ENCODE measurements around the gene TRPM8. TPM values are rescaled to one million over a fixed set of nuclear protein-coding genes. Genes with fewer than 3 reads are reported as not detected.

Gene TRPM8
- total and polyA plus RNA-seq, 2 of the 13 experiments (the other 11 are each of a cell fraction or from before 2014, with no cell fraction given) = 0.12 TPM; not detected in 1

DNA sequence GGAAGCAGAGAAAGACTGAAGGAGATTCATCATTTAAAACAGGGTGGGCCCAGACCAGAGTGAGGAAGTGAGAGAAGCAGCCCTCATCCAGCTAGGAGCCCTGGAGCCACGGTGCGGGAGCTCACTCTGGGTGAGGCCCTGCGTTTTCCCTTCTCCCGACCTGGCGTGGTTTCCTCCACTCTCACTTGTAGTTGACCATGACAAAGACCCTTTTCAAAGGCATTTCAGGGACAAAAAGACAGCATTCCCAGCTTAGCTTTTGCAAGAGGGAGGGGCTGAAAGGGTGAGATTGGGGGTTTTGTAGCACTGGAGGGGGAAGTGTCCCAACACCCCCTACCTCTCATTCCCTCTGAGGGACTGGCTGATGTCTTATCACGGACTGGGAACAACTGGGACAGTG lies 56.6 kb downstream of the TRPM8 start:
- DNase-seq (ENCODE audit: low spot score) = no peak
- CTCF ChIA-PET (ENCODE audit: low intra/inter-chr PET ratio, low total read pairs) = interaction anchor here (1.2 kb wide), 1 partner anchor 571 kb away, joined by 3 read pairs; no protein-coding TSS in a partner anchor
- POLR2A ChIA-PET = no interaction called here
- Histone ChIP-seq H3K4me2 (ENCODE audit: low read depth, low read length) (no peak overlapping the region), H3K27ac (ENCODE audit: extremely low read length, insufficient read depth, low read length) (no peak overlapping the region), H3K36me3 (replicated peaks in 1 of 2; ENCODE audit: control insufficient read depth in 1 of 2, insufficient read depth in 2 of 2, low read length in 2 of 2) (no peaks in the 10 kb centered on the region), H3K9me3 (ENCODE audit: low read length) (no peaks in the 10 kb centered on the region), H3K4me1 (ENCODE audit: insufficient read depth, low read length) (peaks cover 26% of the 10 kb centered on the region), H3K4me3 (replicated peaks in 1 of 3; ENCODE audit: insufficient read depth in 1 of 3, low read depth in 2 of 3, low read length in 3 of 3) (no peak overlapping the region), H4K20me1 (ENCODE audit: insufficient read depth, low read length) (no peaks in the 10 kb centered on the region), H3K9ac (ENCODE audit: insufficient read depth, low read depth, low read length) (no peak overlapping the region), H3K79me2 (ENCODE audit: insufficient read depth, low read length) (no peaks in the 10 kb centered on the region), H2AFZ (ENCODE audit: low read length) (no peak overlapping the region), H3K27me3 (ENCODE audit: control insufficient read depth in 1 of 2, insufficient read depth in 2 of 2, low read length in 2 of 2) (no peaks in the 10 kb centered on the region)
- no peak for ATAC-seq
- no TSS peak for BruUV-seq (replicated peaks)
- no peak for FAIRE-seq
- TF ChIP-seq ZNF510 (CRISPR knock-in tag; IDR thresholded peaks at IDR 0.05; ENCODE audit: low read depth) (no peak), ZNF17 (CRISPR knock-in tag; IDR thresholded peaks at IDR 0.05) (no peak), ZFP36L2 (CRISPR knock-in tag; IDR thresholded peaks at IDR 0.05) (no peak), XRCC5 (optimal IDR thresholded peaks at IDR 0.05; ENCODE audit: low read length) (no peak)
- TF ChIP-seq, protein P1, sequence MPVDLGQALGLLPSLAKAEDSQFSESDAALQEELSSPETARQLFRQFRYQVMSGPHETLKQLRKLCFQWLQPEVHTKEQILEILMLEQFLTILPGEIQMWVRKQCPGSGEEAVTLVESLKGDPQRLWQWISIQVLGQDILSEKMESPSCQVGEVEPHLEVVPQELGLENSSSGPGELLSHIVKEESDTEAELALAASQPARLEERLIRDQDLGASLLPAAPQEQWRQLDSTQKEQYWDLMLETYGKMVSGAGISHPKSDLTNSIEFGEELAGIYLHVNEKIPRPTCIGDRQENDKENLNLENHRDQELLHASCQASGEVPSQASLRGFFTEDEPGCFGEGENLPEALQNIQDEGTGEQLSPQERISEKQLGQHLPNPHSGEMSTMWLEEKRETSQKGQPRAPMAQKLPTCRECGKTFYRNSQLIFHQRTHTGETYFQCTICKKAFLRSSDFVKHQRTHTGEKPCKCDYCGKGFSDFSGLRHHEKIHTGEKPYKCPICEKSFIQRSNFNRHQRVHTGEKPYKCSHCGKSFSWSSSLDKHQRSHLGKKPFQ (CRISPR knock-in tag; IDR thresholded peaks at IDR 0.05; ENCODE audit: insufficient replicate concordance) = no peak
- intact Hi-C loops (cut with micrococcal nuclease; ENCODE audit: unreplicated experiment) = no loop called here
- in situ Hi-C loops (cut with HindIII; ENCODE audit: extremely low pct_ligation_motif_present, low pct_unique_long_range_greater_than_20kb) = loop anchor here (10.0 kb wide), 2 partner anchors 281 to 571 kb away; no protein-coding TSS in a partner anchor
- WGBS (ENCODE audit: low lambda C conversion rate) = 84% methylated on average over 6 of the region's 6 CpGs

DNA sequence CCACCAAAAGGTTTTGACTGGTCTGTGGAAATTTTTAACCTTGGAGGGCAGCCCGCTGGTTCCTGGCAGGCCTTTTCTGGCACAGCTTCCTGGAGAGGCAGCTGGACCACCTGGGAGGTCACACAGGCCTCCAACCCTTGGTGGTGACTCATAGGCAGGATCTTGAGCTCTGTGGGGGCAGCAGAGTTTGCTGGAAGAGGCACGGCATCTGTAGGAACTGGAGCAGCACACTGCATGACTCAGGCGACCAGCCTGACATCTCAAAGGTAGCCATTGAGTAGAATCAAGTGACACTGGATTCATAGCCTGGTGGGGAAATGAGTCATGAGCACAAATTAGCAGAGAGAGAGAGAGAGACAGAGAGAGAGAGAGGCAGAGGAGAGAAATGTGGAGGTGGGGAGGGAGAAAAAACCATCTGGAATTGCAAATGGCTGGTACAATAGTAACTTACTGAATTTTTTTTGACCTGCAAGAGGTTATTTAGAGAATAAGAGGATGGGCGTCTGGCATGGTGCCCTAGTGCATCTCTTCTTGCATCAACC lies 57.4 kb downstream of the TRPM8 start:
- Histone ChIP-seq H3K4me3 (replicated peaks in 1 of 3; ENCODE audit: insufficient read depth in 1 of 3, low read depth in 2 of 3, low read length in 3 of 3) (no peak overlapping the region), H3K4me2 (ENCODE audit: low read depth, low read length) (no peak overlapping the region), H3K9ac (ENCODE audit: insufficient read depth, low read depth, low read length) (no peak overlapping the region), H3K27ac (ENCODE audit: extremely low read length, insufficient read depth, low read length) (no peak overlapping the region), H4K20me1 (ENCODE audit: insufficient read depth, low read length) (no peaks in the 10 kb centered on the region), H2AFZ (ENCODE audit: low read length) (no peak overlapping the region), H3K36me3 (replicated peaks in 1 of 2; ENCODE audit: control insufficient read depth in 1 of 2, insufficient read depth in 2 of 2, low read length in 2 of 2) (no peaks in the 10 kb centered on the region), H3K4me1 (ENCODE audit: insufficient read depth, low read length) (peaks cover 26% of the 10 kb centered on the region), H3K9me3 (ENCODE audit: low read length) (no peaks in the 10 kb centered on the region), H3K79me2 (ENCODE audit: insufficient read depth, low read length) (no peaks in the 10 kb centered on the region), H3K27me3 (ENCODE audit: control insufficient read depth in 1 of 2, insufficient read depth in 2 of 2, low read length in 2 of 2) (no peaks in the 10 kb centered on the region)
- intact Hi-C loops (cut with micrococcal nuclease; ENCODE audit: unreplicated experiment) (no loop called here), in situ Hi-C loops (cut with HindIII; ENCODE audit: extremely low pct_ligation_motif_present, low pct_unique_long_range_greater_than_20kb) (loop anchor here (5.0 to 25.0 kb wide), 4 partner anchors 280 to 1138 kb away; partner anchors contain the start of gene ARL4C)
- peak; percentile 36; the same call in 2 of the 3 replicates for ATAC-seq
- 28% methylated on average over 4 of the region's 4 CpGs for WGBS (ENCODE audit: low lambda C conversion rate)
- POLR2A ChIA-PET = no interaction called here
- BruUV-seq (replicated peaks) = no TSS peak
- no peak for FAIRE-seq
- peak; percentile 76 for DNase-seq (ENCODE audit: low spot score)
- no peak for TF ChIP-seq KDM4B (CRISPR knock-in tag; IDR thresholded peaks at IDR 0.05)
- TF ChIP-seq XRCC5 (optimal IDR thresholded peaks at IDR 0.05; ENCODE audit: low read length) = peak; percentile 15
- TF ChIP-seq JUNB (CRISPR knock-in tag; IDR thresholded peaks at IDR 0.05; ENCODE audit: borderline replicate concordance) = peak; percentile 46; the same call in 1 of the 2 replicates
- peak in 1 of 2 experiments; percentile 43; a peak in 1 of 4 replicates for TF ChIP-seq EP300 (IDR thresholded peaks at IDR 0.05; ENCODE audit: low read depth in 2 of 2, low read length in 2 of 2)
- no peak for TF ChIP-seq EP300 (CRISPR knock-in tag; IDR thresholded peaks at IDR 0.05; ENCODE audit: borderline replicate concordance)
- peak; percentile 92 for TF ChIP-seq FOSL2 (CRISPR knock-in tag; IDR thresholded peaks at IDR 0.05)
- TF ChIP-seq, protein P2, sequence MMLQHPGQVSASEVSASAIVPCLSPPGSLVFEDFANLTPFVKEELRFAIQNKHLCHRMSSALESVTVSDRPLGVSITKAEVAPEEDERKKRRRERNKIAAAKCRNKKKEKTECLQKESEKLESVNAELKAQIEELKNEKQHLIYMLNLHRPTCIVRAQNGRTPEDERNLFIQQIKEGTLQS (CRISPR knock-in tag; IDR thresholded peaks at IDR 0.05) = peak; percentile 54; the same call in 1 of the 2 replicates
- TF ChIP-seq ZNF3 (CRISPR knock-in tag; IDR thresholded peaks at IDR 0.05) = no peak
- TF ChIP-seq RFX1 (IDR thresholded peaks at IDR 0.05) = no peak
- TF ChIP-seq HMG20A (CRISPR knock-in tag; IDR thresholded peaks at IDR 0.05; ENCODE audit: borderline replicate concordance) = peak; percentile 42; the same call in 1 of the 2 replicates
- CTCF ChIA-PET (ENCODE audit: low intra/inter-chr PET ratio, low total read pairs) = interaction anchor here (1.2 kb wide), 1 partner anchor 571 kb away, joined by 3 read pairs; no protein-coding TSS in a partner anchor
